ENCODE results near the gene OR52J3. TPM values are rescaled to one million over a fixed set of nuclear protein-coding genes. Genes with fewer than 3 reads are reported as not detected.

Gene OR52J3
- total and polyA plus RNA-seq, 2 donors (not counting 1 experiment from before 2014, with no cell fraction given): not detected

- H3K9me3 Mint-ChIP-seq (ENCODE audit: insufficient read depth): no peaks in the 10 kb centered on the region
- H3K27ac Mint-ChIP-seq: no peak overlapping the region
Measured at GRCh38 chr11:5042091-5042490, 4.2 kb upstream of the OR52J3 start.

GRCh38 chr11:5043380-5043779 lies 2.9 kb upstream of the OR52J3 start:
- Histone ChIP-seq H3K4me3 (ENCODE audit: control extremely low read depth in 1 of 5, extremely low read depth in 1 of 5, insufficient read depth in 1 of 5, low read depth in 2 of 5, low read length in 4 of 5) (no peak overlapping the region), H3K79me2 (ENCODE audit: control insufficient read depth, insufficient read depth, low read length) (no peaks in the 10 kb centered on the region), H3K27me3 (replicated peaks in 1 of 4; ENCODE audit: control extremely low read depth in 1 of 4, control insufficient read depth in 3 of 4, insufficient read depth in 4 of 4, low read length in 3 of 4) (no peaks in the 10 kb centered on the region), H3K9ac (ENCODE audit: low read length) (no peak overlapping the region), H3K9me3 (ENCODE audit: control extremely low read depth in 1 of 3, control insufficient read depth in 2 of 3, insufficient read depth in 1 of 3, low read length in 2 of 3) (no peaks in the 10 kb centered on the region), H3K36me3 (replicated peaks in 1 of 2; ENCODE audit: control extremely low read depth in 1 of 2, control insufficient read depth in 1 of 2, extremely low read depth in 1 of 2, insufficient read depth in 2 of 2, low read length in 1 of 2) (no peaks in the 10 kb centered on the region), H4K20me1 (ENCODE audit: control insufficient read depth, insufficient read depth, low read length, poor library complexity, severe bottlenecking) (no peaks in the 10 kb centered on the region), H2AFZ (ENCODE audit: insufficient read depth, low read depth, low read length, poor library complexity, severe bottlenecking) (no peak overlapping the region), H3K27ac (ENCODE audit: low read length in 2 of 2) (no peak overlapping the region), H3K4me1 (ENCODE audit: control insufficient read depth in 2 of 2, insufficient read depth in 2 of 2, low read length in 2 of 2) (no peaks in the 10 kb centered on the region), H3K4me2 (replicated peaks; ENCODE audit: low read depth, low read length, poor library complexity, severe bottlenecking) (no peak overlapping the region)
- ATAC-seq (ENCODE audit: low read depth) (no peak), DNase-seq (no peak)
- no peaks in the 10 kb centered on the region for H3K27me3 Mint-ChIP-seq
- H3K27ac Mint-ChIP-seq: no peak overlapping the region
- CTCF ChIA-PET: no interaction called here
- H3K4me3 Mint-ChIP-seq: no peak overlapping the region
- intact Hi-C loops (cut with micrococcal nuclease): no loop called here
- no peaks in the 10 kb centered on the region for H3K4me1 Mint-ChIP-seq
- no peaks in the 10 kb centered on the region for H3K9me3 Mint-ChIP-seq (ENCODE audit: insufficient read depth)
- no peak for TF ChIP-seq CTCF (IDR thresholded peaks at IDR 0.05)
- no peak for TF ChIP-seq EZH2 (IDR thresholded peaks at IDR 0.05; ENCODE audit: borderline replicate concordance, insufficient read depth, low read depth, low read length, poor library complexity, severe bottlenecking)
- WGBS (ENCODE audit: insufficient coverage): no CpG with 5 or more reads among the region's 2 CpGs
- POLR2A ChIA-PET: no interaction called here

More at GRCh38 chr11:5042091-5042490, 4.2 kb upstream of the OR52J3 start:
- no peaks in the 10 kb centered on the region for H3K79me2 ChIP-seq (ENCODE audit: control insufficient read depth, insufficient read depth, low read length)
- ChIA-PET CTCF (no interaction called here), POLR2A (no interaction called here)
- no peak for DNase-seq
- H3K4me3 ChIP-seq (ENCODE audit: control extremely low read depth in 1 of 5, extremely low read depth in 1 of 5, insufficient read depth in 1 of 5, low read depth in 2 of 5, low read length in 4 of 5): no peak overlapping the region
- no peaks in the 10 kb centered on the region for H3K27me3 Mint-ChIP-seq
- WGBS (ENCODE audit: insufficient coverage): 81% methylated on average over 3 of the region's 3 CpGs
- no peaks in the 10 kb centered on the region for H3K4me1 ChIP-seq (ENCODE audit: control insufficient read depth in 2 of 2, insufficient read depth in 2 of 2, low read length in 2 of 2)
- intact Hi-C loops (cut with micrococcal nuclease): no loop called here
- H3K27ac ChIP-seq (ENCODE audit: low read length in 2 of 2): no peak overlapping the region
- H3K27me3 ChIP-seq (replicated peaks in 1 of 4; ENCODE audit: control extremely low read depth in 1 of 4, control insufficient read depth in 3 of 4, insufficient read depth in 4 of 4, low read length in 3 of 4): no peaks in the 10 kb centered on the region
- no peaks in the 10 kb centered on the region for H3K4me1 Mint-ChIP-seq
- H2AFZ ChIP-seq (ENCODE audit: insufficient read depth, low read depth, low read length, poor library complexity, severe bottlenecking): no peak overlapping the region
- H3K9me3 ChIP-seq (ENCODE audit: control extremely low read depth in 1 of 3, control insufficient read depth in 2 of 3, insufficient read depth in 1 of 3, low read length in 2 of 3): no peaks in the 10 kb centered on the region
- H3K4me2 ChIP-seq (replicated peaks; ENCODE audit: low read depth, low read length, poor library complexity, severe bottlenecking): no peak overlapping the region
- H3K36me3 ChIP-seq (replicated peaks in 1 of 2; ENCODE audit: control extremely low read depth in 1 of 2, control insufficient read depth in 1 of 2, extremely low read depth in 1 of 2, insufficient read depth in 2 of 2, low read length in 1 of 2): no peaks in the 10 kb centered on the region
- H3K4me3 Mint-ChIP-seq: no peak overlapping the region
- no peak overlapping the region for H3K9ac ChIP-seq (ENCODE audit: low read length)
- TF ChIP-seq EZH2 (IDR thresholded peaks at IDR 0.05; ENCODE audit: borderline replicate concordance, insufficient read depth, low read depth, low read length, poor library complexity, severe bottlenecking) (no peak), CTCF (IDR thresholded peaks at IDR 0.05) (no peak)
- no peak for ATAC-seq (ENCODE audit: low read depth)
- no peaks in the 10 kb centered on the region for H4K20me1 ChIP-seq (ENCODE audit: control insufficient read depth, insufficient read depth, low read length, poor library complexity, severe bottlenecking)

Data from B cell (primary cell).